Heart right ventricle (tissue), 16 donors: Measurements from ENCODE around the gene SYTL1. TPM values are rescaled to one million over a fixed set of nuclear protein-coding genes. Genes with fewer than 3 reads are reported as not detected.
A peak's percentile ranks its signal among the peaks of the same experiment; 100 is the strongest.

Experiments
- ATAC-seq, 8 donors: fragments of 200-7000 bp; cut with Tn5 transposase; one replicate each; pipeline ENCODE4 v1.9.1; 2020; ENCODE audit warnings: mild to moderate bottlenecking in 8 of 8, moderate library complexity in 8 of 8, moderate number of reproducible peaks in 1 of 8
- DNase-seq, 2 donors: peaks; one replicate each; pipeline ENCODE4 v3.0.0-alpha.2; 2020
- H3K27ac ChIP-seq, 10 donors: fragments of 200-600 bp; sonication (generic) in 2 of 10; one replicate each; pipeline versions ENCODE4 v1.5.0 to v1.8.0; 2020 to 2022; ENCODE audit warnings: mild to moderate bottlenecking in 3 of 10
- H3K27me3 ChIP-seq, 7 donors: fragments of 200-600 bp; one replicate each; pipeline ENCODE4 v1.8.0; 2021 to 2022; ENCODE audit warnings: mild to moderate bottlenecking in 2 of 7
- H3K36me3 ChIP-seq, 9 donors: fragments of 200-600 bp; sonication (generic) in 1 of 9; one replicate each; pipeline versions ENCODE4 v1.5.0 to v1.8.0; 2020 to 2022; ENCODE audit warnings: mild to moderate bottlenecking in 2 of 9
- H3K4me1 ChIP-seq, 9 donors: fragments of 200-600 bp; sonication (generic) in 1 of 9; one replicate each; pipeline versions ENCODE4 v1.5.0 to v1.8.0; 2020 to 2022; ENCODE audit warnings: mild to moderate bottlenecking in 4 of 9
- H3K4me3 ChIP-seq, 10 donors: fragments of 200-600 bp; sonication (generic) in 2 of 10; one replicate each; pipeline versions ENCODE4 v1.5.0 to v1.8.0; 2020 to 2022; ENCODE audit warnings: mild to moderate bottlenecking in 7 of 10, moderate library complexity in 2 of 10
- H3K9me3 ChIP-seq, 11 donors: fragments of 200-600 bp in 10 of 11; sonication (generic) in 2 of 11; one replicate each; pipeline versions ENCODE4 v1.5.0 to v1.8.0; 2013 to 2022; ENCODE audit warnings: mild to moderate bottlenecking in 2 of 11, control low read depth in 1 of 11, moderate library complexity in 1 of 11
- CTCF ChIP-seq, 9 donors: fragments of 200-600 bp; sonication (generic) in 2 of 9; IDR thresholded peaks; one replicate each; pipeline versions ENCODE4 v1.5.0 to v1.8.0; 2021 to 2022; ENCODE audit warnings: antibody characterized with exemption in 9 of 9, mild to moderate bottlenecking in 5 of 9, moderate library complexity in 1 of 9
- WGBS, 2 donors: extraction: QIAGEN DNeasy Blood & Tissue Kit; methylation state at CpG; one replicate each; pipeline ENCODE4 v1.1.7; 2013; ENCODE audit warnings: inconsistent platforms in 1 of 2; 5-methylcytosine and 5-hydroxymethylcytosine counted together
- intact Hi-C, 10 donors: fragments of 100-400 bp; cut with DNase I; formaldehyde crosslinking; loops; one replicate each; pipeline versions ENCODE4 v1.11.1 to v1.14.2; 2022
- polyA plus RNA-seq, 2 donors: library from polyadenylated mRNA; stranded (reverse); fragments of 200-250 nt; gene quantifications; one replicate each; pipeline ENCODE4 v1.2.3, GENCODE V29; 2013
- total RNA-seq, 10 donors: library from RNA; stranded (reverse); fragmentation: NEBNext Ultra II Directional in 3 of 10; extraction: Animal tissue kit (Norgen Biotek cat#: 25700) in 3 of 10; gene quantifications; one replicate each; pipeline versions ENCODE4 v1.2.1 to v1.2.4, GENCODE V29; 2021 to 2023
- donor health status: Arrhythmogenic right ventricular cardiomyopathy.
- donor health status: ischemic (EF 13 %, LVEDD 7.1; RV severe dilation, severe dysfunction).
- donor health status: healthy with polysubstance abuse.
- donor health status: DM: no; HTN: yes; CAD: no.
- donor health status: DM: no; HTN: no; CAD: no.
- donor health status: ischemic (EF 25% LVEDD 6.9; RV normal size, moderate dysfunction).
- donor health status: ischemic (EF 25% LVEDD 5.7; RV mildly dilated, moderate dysfunction).
- donor health status: healthy.
- donor health status: DM: yes; HTN: yes; CAD: no.
- donor health status: Ischemic cardiomyopathy.
- donor health status: ischemic (EF 35%, LVEDD 5.7; RV mildly dilated, moderate dysfunction).
- donor health status: nonischemic (EF 11% LVEDD 7.7; RV severe dilation, severe dysfunction).
- donor health status: DM: yes; HTN: yes; CAD: no.
- donor health status: PGD.
- donor health status: ischemic (EF 29% LVEDD 5.4; RV normal size, mild dysfunction).
- donor health status: nonischemic (EF 23%, LVEDD 6.1; RV moderate dilation, normal function).

Gene SYTL1
- total and polyA plus RNA-seq, 12 donors: 0.30 to 4.3 (median 0.68) TPM

GRCh38 chr1:27365372-27366112 lies 23.7 kb downstream of the SYTL1 start:
- peak; percentile 90 to 92 for DNase-seq
- H3K27me3 ChIP-seq: no peaks in the 10 kb centered on the region
- H3K4me1 ChIP-seq: peaks cover 25 to 66% (median 43%) of the 10 kb centered on the region in 9 donors
- H3K27ac ChIP-seq: peak overlapping the region; percentile 97 to 100 (median 98)
- peak overlapping the region; percentile 45 to 90 (median 77) for H3K4me3 ChIP-seq
- intact Hi-C loops: loop anchor here in 4 of 10 donors (1.0 to 5.0 kb wide), 4 partner anchors 23 to 63 kb away; partner anchors contain the start of gene TMEM222 (in 2 of the 4)
- peak; percentile 75 to 90 (median 83) for ATAC-seq
- H3K36me3 ChIP-seq: peaks cover 6 to 44% (median 35%) of the 10 kb centered on the region in 9 donors
- WGBS, 2 donors: 2 to 3% methylated on average over 40 of the region's 40 CpGs
- no peak for TF ChIP-seq CTCF (IDR thresholded peaks at IDR 0.05)
- no peaks in the 10 kb centered on the region for H3K9me3 ChIP-seq

GRCh38 chr1:27366113-27366410 lies 24.2 kb downstream of the SYTL1 start:
- Histone ChIP-seq H3K9me3 (no peaks in the 10 kb centered on the region), H3K4me3 (peak overlapping the region; percentile 45 to 90 (median 77)), H3K27ac (peak overlapping the region; percentile 97 to 100 (median 98)), H3K27me3 (no peaks in the 10 kb centered on the region), H3K36me3 (peaks cover 6 to 39% (median 31%) of the 10 kb centered on the region in 9 donors), H3K4me1 (peaks cover 25 to 61% (median 41%) of the 10 kb centered on the region in 9 donors)
- peak; percentile 66 to 83 (median 78) for ATAC-seq
- TF ChIP-seq CTCF (IDR thresholded peaks at IDR 0.05): no peak
- intact Hi-C loops: loop anchor here in 4 of 10 donors (1.0 to 5.0 kb wide), 4 partner anchors 23 to 63 kb away; partner anchors contain the start of gene TMEM222 (in 2 of the 4)
- WGBS, 2 donors: 0 to 1% methylated on average over 30 of the region's 30 CpGs
- DNase-seq: peak; percentile 92 to 94

GRCh38 chr1:27366411-27367159 lies 24.8 kb downstream of the SYTL1 start, which contains the start of gene MAP3K6:
MAP3K6 (minus strand) TSS chr1:27366961; CDS start chr1:27366597, 364 bp downstream.
- peaks cover 5 to 34% (median 26%) of the 10 kb centered on the region in 9 donors for H3K36me3 ChIP-seq
- H3K27ac ChIP-seq: peak within 1 kb of the TSS; percentile 97 to 100 (median 98)
- TF ChIP-seq CTCF (IDR thresholded peaks at IDR 0.05): peak; percentile 6 to 56 (median 37)
- intact Hi-C loops: loop anchor here in 4 of 10 donors (1.0 to 5.0 kb wide), 4 partner anchors 22 to 62 kb away; partner anchors contain the start of gene TMEM222 (in 2 of the 4)
- H3K27me3 ChIP-seq: no peaks in the 10 kb centered on the region
- no peaks in the 10 kb centered on the region for H3K9me3 ChIP-seq
- ATAC-seq (peak; percentile 67 to 86 (median 82)), DNase-seq (peak; percentile 89 to 90)
- peak within 1 kb of the TSS; percentile 45 to 90 (median 77) for H3K4me3 ChIP-seq
- H3K4me1 ChIP-seq: peaks cover 25 to 60% (median 41%) of the 10 kb centered on the region in 9 donors
- WGBS, 2 donors: 0 to 1% methylated on average over 59 to 67 of the region's 67 CpGs

GRCh38 chr1:27367160-27367650 lies 25.4 kb downstream of the SYTL1 start:
- Histone ChIP-seq H3K4me3 (peak overlapping the region; percentile 45 to 90 (median 77)), H3K9me3 (no peaks in the 10 kb centered on the region), H3K36me3 (peaks cover 5 to 28% (median 21%) of the 10 kb centered on the region in 9 donors), H3K27me3 (no peaks in the 10 kb centered on the region), H3K4me1 (peaks cover 25 to 60% (median 41%) of the 10 kb centered on the region in 9 donors), H3K27ac (peak overlapping the region; percentile 97 to 100 (median 98))
- ATAC-seq (no peak), DNase-seq (no peak)
- 32 to 39% methylated on average over 8 of the region's 8 CpGs for WGBS, 2 donors
- TF ChIP-seq CTCF (IDR thresholded peaks at IDR 0.05): no peak
- intact Hi-C loops: loop anchor here in 4 of 10 donors (2.0 to 5.0 kb wide), 3 partner anchors 22 to 62 kb away; partner anchors contain the start of gene TMEM222 (in 2 of the 4)
